KG1 (cell line): ENCODE results near the gene AMZ1.

Source experiments
- DNase-seq: peaks from one replicate; lab custom pipeline; 2025; lab: John Stamatoyannopoulos, UW

The AMZ1 gene

GRCh38 chr7:2651336-2651735, 36.7 kb upstream of the AMZ1 start:
- DNase-seq: no peak

- no peak for DNase-seq
Observed at GRCh38 chr7:2651847-2652735, 35.9 kb upstream of the AMZ1 start.

GRCh38 chr7:2652736-2653060, 35.3 kb upstream of the AMZ1 start:
- DNase-seq: no peak

GRCh38 chr7:2654059-2654458, 33.9 kb upstream of the AMZ1 start:
- DNase-seq: no peak

GRCh38 chr7:2655870-2656614, 32.0 kb upstream of the AMZ1 start:
- DNase-seq: no peak

- DNase-seq: no peak
Observed at GRCh38 chr7:2657208-2657607, 30.8 kb upstream of the AMZ1 start.

- no peak for DNase-seq
Observed at GRCh38 chr7:2657920-2658671, 29.9 kb upstream of the AMZ1 start.

GRCh38 chr7:2658941-2659340, 29.1 kb upstream of the AMZ1 start:
- no peak for DNase-seq

GRCh38 chr7:2659556-2660358, 28.2 kb upstream of the AMZ1 start:
- DNase-seq: no peak

GRCh38 chr7:2660359-2661095, 27.5 kb upstream of the AMZ1 start:
- no peak for DNase-seq

- no peak for DNase-seq
Observed at GRCh38 chr7:2661096-2661449, 26.9 kb upstream of the AMZ1 start.

- DNase-seq: no peak
Observed at GRCh38 chr7:2661602-2662272, 26.3 kb upstream of the AMZ1 start.

GRCh38 chr7:2662273-2663120, 25.5 kb upstream of the AMZ1 start:
- DNase-seq: no peak

GRCh38 chr7:2663121-2663886, 24.7 kb upstream of the AMZ1 start:
- DNase-seq: no peak

- no peak for DNase-seq
Observed at GRCh38 chr7:2663960-2664359, 24.0 kb upstream of the AMZ1 start.

- DNase-seq: no peak
Observed at GRCh38 chr7:2665359-2665791, 22.6 kb upstream of the AMZ1 start.

GRCh38 chr7:2666155-2666554, 21.8 kb upstream of the AMZ1 start:
- DNase-seq: no peak

- no peak for DNase-seq
Observed at GRCh38 chr7:2666588-2667250, 21.3 kb upstream of the AMZ1 start.
